Panc1 (cell line): ENCODE results near the gene CRIM1.

Source experiments
- POLR2AphosphoS5 ChIP-seq: IDR thresholded peaks from 2 replicates; pipeline ENCODE4 v1.6.1; 2012; ENCODE audit warnings: mild to moderate bottlenecking, low read depth, low read length, moderate library complexity
- TF ChIP-seq, protein P1 (sequence below): fragments of 450-650 bp; IDR thresholded peaks from 2 replicates; pipeline ENCODE4 v1.5.1; 2017; ENCODE audit warnings: mild to moderate bottlenecking

DNA sequence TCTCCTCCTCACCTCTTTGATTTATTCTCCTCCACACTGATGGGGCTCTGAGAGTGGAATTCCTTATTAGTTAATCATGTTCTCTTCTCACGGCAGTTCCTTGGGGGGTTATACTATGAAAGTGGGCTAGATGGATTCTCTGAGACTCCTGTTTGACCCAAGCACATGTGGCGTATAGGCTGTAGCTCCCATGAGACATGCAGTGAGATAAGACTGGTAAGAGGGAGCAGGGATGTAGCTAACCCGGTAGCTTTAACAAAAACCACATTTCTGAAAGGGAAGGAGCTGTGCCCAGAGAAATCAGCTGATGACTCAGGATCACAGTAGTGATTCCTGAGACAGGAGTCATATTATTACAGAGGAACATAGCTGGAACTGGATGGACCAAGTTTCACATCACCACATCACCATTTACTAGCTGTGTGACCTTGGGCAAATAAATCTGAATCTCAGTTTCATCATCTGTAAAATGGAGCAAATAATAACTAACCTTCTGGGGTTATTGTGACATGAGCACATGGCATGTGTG lies 82.9 kb downstream of the CRIM1 start:
- 0 out of 2 replicates have a peak, but pooled peaks have one; percentile 11 for TF ChIP-seq POLR2AphosphoS5
- TF ChIP-seq, protein P1, sequence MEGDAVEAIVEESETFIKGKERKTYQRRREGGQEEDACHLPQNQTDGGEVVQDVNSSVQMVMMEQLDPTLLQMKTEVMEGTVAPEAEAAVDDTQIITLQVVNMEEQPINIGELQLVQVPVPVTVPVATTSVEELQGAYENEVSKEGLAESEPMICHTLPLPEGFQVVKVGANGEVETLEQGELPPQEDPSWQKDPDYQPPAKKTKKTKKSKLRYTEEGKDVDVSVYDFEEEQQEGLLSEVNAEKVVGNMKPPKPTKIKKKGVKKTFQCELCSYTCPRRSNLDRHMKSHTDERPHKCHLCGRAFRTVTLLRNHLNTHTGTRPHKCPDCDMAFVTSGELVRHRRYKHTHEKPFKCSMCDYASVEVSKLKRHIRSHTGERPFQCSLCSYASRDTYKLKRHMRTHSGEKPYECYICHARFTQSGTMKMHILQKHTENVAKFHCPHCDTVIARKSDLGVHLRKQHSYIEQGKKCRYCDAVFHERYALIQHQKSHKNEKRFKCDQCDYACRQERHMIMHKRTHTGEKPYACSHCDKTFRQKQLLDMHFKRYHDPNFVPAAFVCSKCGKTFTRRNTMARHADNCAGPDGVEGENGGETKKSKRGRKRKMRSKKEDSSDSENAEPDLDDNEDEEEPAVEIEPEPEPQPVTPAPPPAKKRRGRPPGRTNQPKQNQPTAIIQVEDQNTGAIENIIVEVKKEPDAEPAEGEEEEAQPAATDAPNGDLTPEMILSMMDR, result no peak
